Suprapubic skin (tissue), 4 donors: Measurements from ENCODE around the gene CRB2.

Experiments
- CTCF ChIP-seq, 2 donors: fragments of 200-600 bp in 1 of 2; fragments of 450-650 bp in 1 of 2; sonication (generic) in 1 of 2; IDR thresholded peaks; one replicate each; pipeline ENCODE4 v1.5.1; 2016 to 2019; ENCODE audit warnings: antibody characterized with exemption in 2 of 2, mild to moderate bottlenecking in 1 of 2, moderate library complexity in 1 of 2
- EP300 ChIP-seq: sonication (generic); formaldehyde crosslinking; IDR thresholded peaks from one replicate; pipeline ENCODE4 v1.6.1; 2017; ENCODE audit warnings: antibody characterized with exemption
- POLR2A ChIP-seq, 2 donors: fragments of 450-650 bp; IDR thresholded peaks; one replicate each; pipeline ENCODE4 v1.6.1; 2017; ENCODE audit warnings: antibody characterized with exemption in 2 of 2, mild to moderate bottlenecking in 2 of 2, moderate library complexity in 2 of 2
- POLR2AphosphoS5 ChIP-seq, 3 donors: sonication (generic); formaldehyde crosslinking; IDR thresholded peaks; one replicate each; pipeline ENCODE4 v1.6.1; 2017; ENCODE audit warnings: antibody characterized with exemption in 3 of 3

GRCh38 chr9:123341816-123342215, 14.2 kb upstream of the CRB2 start:
- no peak for TF ChIP-seq CTCF (IDR thresholded peaks at IDR 0.05)
- TF ChIP-seq POLR2AphosphoS5 (IDR thresholded peaks at IDR 0.05) = no peak
- no peak for TF ChIP-seq POLR2A (IDR thresholded peaks at IDR 0.05)
- TF ChIP-seq EP300 = no peak
